Caco-2 (cell line): ENCODE measurements around the gene GALNT15. TPM values are rescaled to one million over a fixed set of nuclear protein-coding genes. Genes with fewer than 3 reads are reported as not detected.

Source experiments
- BruUV-seq: library from RNA; stranded (reverse); fragments of 400-500 nt; replicated peaks from 2 replicates; lab custom pipeline; 2021; lab: Mats Ljungman, UMichigan
- CTCF ChIA-PET: fragments of 300-600 bp; sonication (Branson Sonifier 250); formaldehyde crosslinking; loops from one replicate; lab custom pipeline; 2022; ENCODE audit warnings: antibody characterized with exemption; lab: Charles Lee
- POLR2A ChIA-PET: fragments of 300-600 bp; sonication (Branson Sonifier 250); formaldehyde crosslinking; loops from one replicate; lab custom pipeline; 2022; ENCODE audit warnings: antibody characterized with exemption; lab: Charles Lee
- DNase-seq, 2 experiments: peaks; one replicate each; pipeline versions ENCODE4 v3.0.0 to v3.0.0-alpha.2; 2020 to 2022
- H3K27me3 ChIP-seq: replicated peaks from 2 replicates; pipeline ENCODE4 v1.6.0; 2011; ENCODE audit warnings: low read length; ENCODE audit not compliant: control insufficient read depth, insufficient read depth
- H3K36me3 ChIP-seq: 2 replicates; pipeline ENCODE4 v1.5.1; 2011; ENCODE audit warnings: low read length; ENCODE audit not compliant: control insufficient read depth, insufficient read depth
- H3K4me1 ChIP-seq: fragments of 250-450 bp; sonication (Bioruptor Pico); 2 replicates; pipeline ENCODE4 v1.5.1; 2020; ENCODE audit warnings: mild to moderate bottlenecking
- H3K4me3 ChIP-seq: 2 replicates; pipeline ENCODE4 v1.5.1; 2011; ENCODE audit warnings: low read depth, mild to moderate bottlenecking, control low read depth, low read length
- H3K9me3 ChIP-seq: fragments of 250-450 bp; sonication (Bioruptor Pico); 2 replicates; pipeline ENCODE4 v1.5.1; 2020; ENCODE audit warnings: mild to moderate bottlenecking, moderate library complexity
- H3K27ac Mint-ChIP-seq: one replicate; pipeline ENCODE4 v1.8.0; 2022; ENCODE audit warnings: mixed read lengths; ENCODE audit not compliant: unreplicated experiment
- H3K27me3 Mint-ChIP-seq: one replicate; pipeline ENCODE4 v1.8.0; 2022; ENCODE audit warnings: mixed read lengths; ENCODE audit not compliant: insufficient read depth, unreplicated experiment
- H3K36me3 Mint-ChIP-seq: one replicate; pipeline ENCODE4 v1.8.0; 2022; ENCODE audit warnings: mild to moderate bottlenecking, mixed read lengths; ENCODE audit not compliant: insufficient read depth, unreplicated experiment
- H3K4me1 Mint-ChIP-seq: one replicate; pipeline ENCODE4 v1.8.0; 2022; ENCODE audit warnings: low read depth, mixed read lengths; ENCODE audit not compliant: unreplicated experiment
- H3K4me3 Mint-ChIP-seq: one replicate; pipeline ENCODE4 v1.8.0; 2022; ENCODE audit warnings: mild to moderate bottlenecking, moderate library complexity, mixed read lengths; ENCODE audit not compliant: unreplicated experiment
- H3K9me3 Mint-ChIP-seq: one replicate; pipeline ENCODE4 v1.8.0; 2022; ENCODE audit warnings: mixed read lengths; ENCODE audit not compliant: unreplicated experiment
- CTCF ChIP-seq, 2 experiments: fragments of 200-600 bp in 1 of 2; IDR thresholded peaks; 1 replicate in 1 of 2; 2 replicates in 1 of 2; pipeline versions ENCODE4 v1.5.1 to v1.8.0; 2011 to 2022; ENCODE audit warnings: antibody characterized with exemption in 1 of 2, control low read depth in 1 of 2, inconsistent platforms in 1 of 2, low read depth in 1 of 2, low read length in 1 of 2, mild to moderate bottlenecking in 1 of 2, moderate library complexity in 1 of 2; ENCODE audit not compliant: insufficient read depth in 1 of 2, severe bottlenecking in 1 of 2, unreplicated experiment in 1 of 2
- intact Hi-C: fragments of 100-400 bp; cut with micrococcal nuclease; formaldehyde crosslinking; loops from one replicate; pipeline ENCODE4 v1.10.0; 2022; ENCODE audit not compliant: unreplicated experiment
- total RNA-seq: library from RNA; stranded (reverse); gene quantifications from 2 replicates; pipeline ENCODE4 v1.2.3, GENCODE V29; 2022

The GALNT15 gene
- total RNA-seq, 1 experiment from 2014 or later = not detected

- POLR2A ChIA-PET = no interaction called here
- no peaks in the 10 kb centered on the region for H3K27me3 Mint-ChIP-seq
- no peaks in the 10 kb centered on the region for H3K27me3 ChIP-seq
- H3K9me3 ChIP-seq = no peaks in the 10 kb centered on the region
- no peak for TF ChIP-seq CTCF (IDR thresholded peaks at IDR 0.05; ENCODE audit: insufficient read depth in 1 of 2, low read depth in 1 of 2, low read length in 1 of 2, severe bottlenecking in 1 of 2, unreplicated experiment in 1 of 2)
- H3K4me1 Mint-ChIP-seq = peaks cover 5% of the 10 kb centered on the region
- H3K4me3 ChIP-seq = no peak overlapping the region
- BruUV-seq = no TSS peak
- no peak overlapping the region for H3K27ac Mint-ChIP-seq
- intact Hi-C loops = no loop called here
- CTCF ChIA-PET = no interaction called here
- no peak overlapping the region for H3K4me3 Mint-ChIP-seq
- no peaks in the 10 kb centered on the region for H3K36me3 ChIP-seq
- DNase-seq = no peak
- H3K36me3 Mint-ChIP-seq = peaks cover 4% of the 10 kb centered on the region
- no peaks in the 10 kb centered on the region for H3K9me3 Mint-ChIP-seq
- peaks cover 15% of the 10 kb centered on the region for H3K4me1 ChIP-seq
Observed at GRCh38 chr3:16254916-16255315, 80.4 kb downstream of the GALNT15 start.

GRCh38 chr3:16255326-16255725 is 80.8 kb downstream of the GALNT15 start:
- Mint-ChIP-seq H3K27ac (no peak overlapping the region), H3K9me3 (no peaks in the 10 kb centered on the region), H3K27me3 (no peaks in the 10 kb centered on the region), H3K4me3 (no peak overlapping the region), H3K4me1 (peaks cover 5% of the 10 kb centered on the region), H3K36me3 (peaks cover 7% of the 10 kb centered on the region)
- intact Hi-C loops = no loop called here
- no peak for TF ChIP-seq CTCF (IDR thresholded peaks at IDR 0.05; ENCODE audit: insufficient read depth in 1 of 2, low read depth in 1 of 2, low read length in 1 of 2, severe bottlenecking in 1 of 2, unreplicated experiment in 1 of 2)
- CTCF ChIA-PET = no interaction called here
- Histone ChIP-seq H3K36me3 (no peaks in the 10 kb centered on the region), H3K4me1 (peaks cover 15% of the 10 kb centered on the region), H3K27me3 (no peaks in the 10 kb centered on the region), H3K4me3 (no peak overlapping the region), H3K9me3 (no peaks in the 10 kb centered on the region)
- POLR2A ChIA-PET = no interaction called here
- no peak for DNase-seq
- BruUV-seq = no TSS peak

- intact Hi-C loops = no loop called here
- Mint-ChIP-seq H3K9me3 (no peaks in the 10 kb centered on the region), H3K36me3 (peaks cover 7% of the 10 kb centered on the region), H3K27ac (no peak overlapping the region), H3K4me1 (peaks cover 5% of the 10 kb centered on the region), H3K27me3 (no peaks in the 10 kb centered on the region), H3K4me3 (no peak overlapping the region)
- ChIA-PET CTCF (no interaction called here), POLR2A (no interaction called here)
- no TSS peak for BruUV-seq
- no peak for TF ChIP-seq CTCF (IDR thresholded peaks at IDR 0.05; ENCODE audit: insufficient read depth in 1 of 2, low read depth in 1 of 2, low read length in 1 of 2, severe bottlenecking in 1 of 2, unreplicated experiment in 1 of 2)
- Histone ChIP-seq H3K9me3 (no peaks in the 10 kb centered on the region), H3K27me3 (no peaks in the 10 kb centered on the region), H3K4me1 (peaks cover 15% of the 10 kb centered on the region), H3K36me3 (no peaks in the 10 kb centered on the region), H3K4me3 (no peak overlapping the region)
- no peak for DNase-seq
Observed at GRCh38 chr3:16255726-16256125, 81.2 kb downstream of the GALNT15 start.
